Measurements from ENCODE around the gene HERC4. TPM values are rescaled to one million over a fixed set of nuclear protein-coding genes. Genes with fewer than 3 reads are reported as not detected.
"Not testable (repeated sequence)": the region's sequence is repeated elsewhere in the genome, so short reads cannot be mapped to it uniquely, and the experiment has no call there.

The HERC4 gene
- polyA plus RNA-seq, 1 experiment, result 23.4 TPM

- no peaks in the 10 kb centered on the region for H3K27me3 ChIP-seq (ENCODE audit: control insufficient read depth, insufficient read depth, low read length)
- H3K36me3 ChIP-seq (ENCODE audit: control insufficient read depth, insufficient read depth, low read length), result no peaks in the 10 kb centered on the region
- TF ChIP-seq, protein P1, sequence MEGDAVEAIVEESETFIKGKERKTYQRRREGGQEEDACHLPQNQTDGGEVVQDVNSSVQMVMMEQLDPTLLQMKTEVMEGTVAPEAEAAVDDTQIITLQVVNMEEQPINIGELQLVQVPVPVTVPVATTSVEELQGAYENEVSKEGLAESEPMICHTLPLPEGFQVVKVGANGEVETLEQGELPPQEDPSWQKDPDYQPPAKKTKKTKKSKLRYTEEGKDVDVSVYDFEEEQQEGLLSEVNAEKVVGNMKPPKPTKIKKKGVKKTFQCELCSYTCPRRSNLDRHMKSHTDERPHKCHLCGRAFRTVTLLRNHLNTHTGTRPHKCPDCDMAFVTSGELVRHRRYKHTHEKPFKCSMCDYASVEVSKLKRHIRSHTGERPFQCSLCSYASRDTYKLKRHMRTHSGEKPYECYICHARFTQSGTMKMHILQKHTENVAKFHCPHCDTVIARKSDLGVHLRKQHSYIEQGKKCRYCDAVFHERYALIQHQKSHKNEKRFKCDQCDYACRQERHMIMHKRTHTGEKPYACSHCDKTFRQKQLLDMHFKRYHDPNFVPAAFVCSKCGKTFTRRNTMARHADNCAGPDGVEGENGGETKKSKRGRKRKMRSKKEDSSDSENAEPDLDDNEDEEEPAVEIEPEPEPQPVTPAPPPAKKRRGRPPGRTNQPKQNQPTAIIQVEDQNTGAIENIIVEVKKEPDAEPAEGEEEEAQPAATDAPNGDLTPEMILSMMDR (IDR thresholded peaks at IDR 0.05; ENCODE audit: insufficient read depth, low read depth, low read length), result no peak
- H3K4me3 ChIP-seq (ENCODE audit: low read depth, low read length), result no peak overlapping the region
- ChIA-PET CTCF (interaction anchor here (0.9 to 1.1 kb wide), 2 partner anchors 23 to 125 kb away, joined by 3 read pairs; no protein-coding TSS in a partner anchor), POLR2A (interaction anchor here (0.6 kb wide), 1 partner anchor 103 kb away, joined by 4 read pairs; no protein-coding TSS in a partner anchor)
- DNase-seq (ENCODE audit: low read depth), result no peak
These were observed 196.9 kb downstream of the HERC4 start for GRCh38 chr10:67878133-67878532.

- POLR2A ChIA-PET, result interaction anchor here (0.6 kb wide), 1 partner anchor 104 kb away, joined by 4 read pairs; no protein-coding TSS in a partner anchor
- H3K27me3 ChIP-seq (ENCODE audit: control insufficient read depth, insufficient read depth, low read length); H3K36me3 ChIP-seq (ENCODE audit: control insufficient read depth, insufficient read depth, low read length); H3K4me3 ChIP-seq (ENCODE audit: low read depth, low read length); DNase-seq (ENCODE audit: low read depth): not testable (repeated sequence)
- CTCF ChIA-PET, result interaction anchor here (0.6 to 1.1 kb wide), 3 partner anchors 16 to 126 kb away, joined by 3 read pairs; no protein-coding TSS in a partner anchor
These were observed 197.7 kb downstream of the HERC4 start for GRCh38 chr10:67877421-67877820.

- H3K4me3 ChIP-seq (ENCODE audit: low read depth, low read length), result no peak overlapping the region
- TF ChIP-seq, protein P1 (IDR thresholded peaks at IDR 0.05; ENCODE audit: insufficient read depth, low read depth, low read length), result no peak
- H3K27me3 ChIP-seq (ENCODE audit: control insufficient read depth, insufficient read depth, low read length), result no peaks in the 10 kb centered on the region
- POLR2A ChIA-PET, result no interaction called here
- H3K36me3 ChIP-seq (ENCODE audit: control insufficient read depth, insufficient read depth, low read length), result no peaks in the 10 kb centered on the region
- DNase-seq (ENCODE audit: low read depth), result no peak
- CTCF ChIA-PET, result interaction anchor here (0.7 to 1.0 kb wide), 2 partner anchors 19 to 20 kb away, joined by 3 to 4 read pairs; no protein-coding TSS in a partner anchor
These were observed 199.5 kb downstream of the HERC4 start for GRCh38 chr10:67875340-67876238.

Small RNA genes within 50 kb of the gene (small RNA-seq; reads per million reads assigned to genes)
- gene RN7SL220P (ENCODE audit: insufficient read length, low read depth, low replicate concordance), result not detected

Other genes starting within 250 kb of the HERC4 start
- gene DNAJC12, start 237.1 kb downstream of the HERC4 start, polyA plus RNA-seq (2011; rRNA removed), result 0.13 and 0.42 TPM in 2 replicates
- 4.8 and 10.1 TPM in 2 replicates for gene SIRT1, start 190.6 kb downstream of the HERC4 start, polyA plus RNA-seq (2011; rRNA removed)
- gene MYPN, start 34.2 kb upstream of the HERC4 start, polyA plus RNA-seq (2011; rRNA removed), result 9.7 and 10.5 TPM in 2 replicates
- gene ATOH7, start 156.8 kb upstream of the HERC4 start, polyA plus RNA-seq (2011; rRNA removed), result 0.05 TPM in 1 of 2 replicates, not detected in the other

Measured in BJ (cell line).